Right lobe of liver (tissue), 6 donors: ENCODE data around the gene ZFPL1. TPM values are rescaled to one million over a fixed set of nuclear protein-coding genes. Genes with fewer than 3 reads are reported as not detected.

Experiments
- ATAC-seq, 4 donors: fragments of 200-7000 bp; cut with Tn5 transposase; one replicate each; pipeline ENCODE4 v1.9.1; 2020; ENCODE audit warnings: mild to moderate bottlenecking in 4 of 4, moderate library complexity in 4 of 4
- DNase-seq, 3 donors: peaks; one replicate each; pipeline ENCODE4 v3.0.0-alpha.2; 2020
- H3K27ac ChIP-seq, 3 donors: fragments of 200-600 bp; one replicate each; pipeline ENCODE4 v1.8.0; 2022
- H3K27me3 ChIP-seq, 2 donors: fragments of 200-600 bp; one replicate each; pipeline ENCODE4 v1.8.0; 2022
- H3K36me3 ChIP-seq, 4 donors: fragments of 200-600 bp; sonication (generic) in 1 of 4; one replicate each; pipeline versions ENCODE4 v1.5.1 to v1.8.0; 2017 to 2022; ENCODE audit warnings: control low read depth in 1 of 4
- H3K4me1 ChIP-seq, 4 donors: fragments of 200-600 bp; sonication (generic) in 1 of 4; one replicate each; pipeline versions ENCODE4 v1.5.1 to v1.8.0; 2017 to 2022; ENCODE audit warnings: control low read depth in 1 of 4
- H3K4me3 ChIP-seq, 3 donors: fragments of 200-600 bp; one replicate each; pipeline ENCODE4 v1.8.0; 2022
- H3K9me3 ChIP-seq, 4 donors: fragments of 200-600 bp; sonication (generic) in 1 of 4; one replicate each; pipeline versions ENCODE4 v1.5.1 to v1.8.0; 2017 to 2022; ENCODE audit warnings: control low read depth in 1 of 4
- POLR2A ChIP-seq: fragments of 450-650 bp; IDR thresholded peaks from one replicate; pipeline ENCODE4 v1.6.1; 2017; ENCODE audit warnings: antibody characterized with exemption, mild to moderate bottlenecking
- WGBS: methylation state at CpG from one replicate; pipeline ENCODE4 v1.1.6; 2018; ENCODE audit warnings: low coverage, low lambda C conversion rate; ENCODE audit not compliant: insufficient coverage; ENCODE audit errors: missing lambda C conversion rate; 5-methylcytosine and 5-hydroxymethylcytosine counted together
- intact Hi-C, 2 donors: fragments of 100-400 bp; cut with DNase I; formaldehyde crosslinking; loops; one replicate each; pipeline versions ENCODE4 v1.11.2 to v1.14.1; 2022
- total RNA-seq, 6 experiments: library from RNA; depleted of rRNA in 2 of 6; stranded (reverse); fragments of >200 nt in 2 of 6; fragmentation: NEBNext Ultra II Directional in 3 of 6; extraction: Animal tissue kit (Norgen Biotek cat#: 25700) in 3 of 6; gene quantifications; one replicate each; pipeline versions ENCODE4 v1.1.0 to v1.2.4, GENCODE V29; 2016 to 2023
- TF ChIP-seq, protein P1 (sequence below), 4 donors: fragments of 200-600 bp in 3 of 4; fragments of 450-650 bp in 1 of 4; IDR thresholded peaks; one replicate each; pipeline versions ENCODE4 v1.5.1 to v1.8.0; 2016 to 2022; ENCODE audit warnings: antibody characterized with exemption in 4 of 4, mild to moderate bottlenecking in 2 of 4
- donor health status: DM: no; HTN: yes; CAD: no.
- donor health status: DM: no; HTN: no; CAD: no.
- donor health status: DM: no; HTN: no; CAD: no.
- donor health status: DM: no; HTN: yes; CAD: no.
- donor health status: DM: no; HTN: yes; CAD: no.

Gene ZFPL1
- total RNA-seq, 6 experiments from 2014 or later: 15.4 to 22.4 (median 18.0) TPM

DNA sequence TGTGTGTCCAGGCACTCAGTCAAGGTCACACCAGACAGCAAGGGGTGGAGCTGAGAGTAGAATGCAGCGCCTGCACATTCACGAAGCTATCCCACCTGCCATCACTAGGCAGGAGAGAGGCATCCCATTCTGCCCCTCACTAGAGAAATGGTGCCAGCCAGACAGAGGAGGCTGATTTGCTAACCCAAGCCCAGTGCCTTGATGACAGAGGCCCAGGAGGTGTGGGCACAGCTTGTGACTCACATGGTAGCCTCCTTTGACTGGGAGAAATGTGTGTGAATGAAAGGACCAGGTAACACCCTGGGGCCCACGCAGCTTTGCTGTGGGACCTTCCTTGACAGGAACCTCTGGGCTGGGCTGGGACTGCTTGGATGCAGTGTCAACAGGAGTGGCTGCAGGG lies 20.5 kb upstream of the ZFPL1 start:
- Histone ChIP-seq H3K9me3 (no peaks in the 10 kb centered on the region), H3K27me3 (no peaks in the 10 kb centered on the region), H3K27ac (no peak overlapping the region), H3K4me1 (no peaks in the 10 kb centered on the region), H3K36me3 (no peaks in the 10 kb centered on the region), H3K4me3 (no peak overlapping the region)
- intact Hi-C loops: no loop called here
- ATAC-seq: no peak
- no CpG with 5 or more reads among the region's 3 CpGs for WGBS
- DNase-seq: no peak
- no peak for TF ChIP-seq POLR2A
- TF ChIP-seq, protein P1, sequence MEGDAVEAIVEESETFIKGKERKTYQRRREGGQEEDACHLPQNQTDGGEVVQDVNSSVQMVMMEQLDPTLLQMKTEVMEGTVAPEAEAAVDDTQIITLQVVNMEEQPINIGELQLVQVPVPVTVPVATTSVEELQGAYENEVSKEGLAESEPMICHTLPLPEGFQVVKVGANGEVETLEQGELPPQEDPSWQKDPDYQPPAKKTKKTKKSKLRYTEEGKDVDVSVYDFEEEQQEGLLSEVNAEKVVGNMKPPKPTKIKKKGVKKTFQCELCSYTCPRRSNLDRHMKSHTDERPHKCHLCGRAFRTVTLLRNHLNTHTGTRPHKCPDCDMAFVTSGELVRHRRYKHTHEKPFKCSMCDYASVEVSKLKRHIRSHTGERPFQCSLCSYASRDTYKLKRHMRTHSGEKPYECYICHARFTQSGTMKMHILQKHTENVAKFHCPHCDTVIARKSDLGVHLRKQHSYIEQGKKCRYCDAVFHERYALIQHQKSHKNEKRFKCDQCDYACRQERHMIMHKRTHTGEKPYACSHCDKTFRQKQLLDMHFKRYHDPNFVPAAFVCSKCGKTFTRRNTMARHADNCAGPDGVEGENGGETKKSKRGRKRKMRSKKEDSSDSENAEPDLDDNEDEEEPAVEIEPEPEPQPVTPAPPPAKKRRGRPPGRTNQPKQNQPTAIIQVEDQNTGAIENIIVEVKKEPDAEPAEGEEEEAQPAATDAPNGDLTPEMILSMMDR (IDR thresholded peaks at IDR 0.05): no peak

DNA sequence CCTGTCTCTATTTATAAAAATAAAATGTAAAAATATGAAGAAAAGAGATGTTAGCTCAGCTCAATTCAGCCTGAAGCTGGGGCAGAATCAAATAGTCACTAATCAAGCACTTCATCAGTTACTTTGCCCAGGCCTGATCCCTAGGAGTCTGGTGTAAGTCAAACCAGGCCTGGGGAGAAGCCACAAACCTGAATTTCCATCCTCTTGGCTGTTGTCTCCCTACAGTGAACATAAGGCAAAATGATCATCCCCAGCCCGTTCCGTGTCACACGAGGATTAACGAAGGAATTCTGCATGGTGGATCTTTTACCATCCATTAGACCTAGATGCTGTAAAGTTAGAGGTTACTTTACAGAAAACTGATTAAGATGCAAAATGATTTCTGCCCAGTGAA lies 19.2 kb upstream of the ZFPL1 start:
- Histone ChIP-seq H3K9me3 (no peaks in the 10 kb centered on the region), H3K4me1 (no peaks in the 10 kb centered on the region), H3K27me3 (no peaks in the 10 kb centered on the region), H3K27ac (no peak overlapping the region), H3K4me3 (no peak overlapping the region), H3K36me3 (no peaks in the 10 kb centered on the region)
- ATAC-seq (no peak), DNase-seq (no peak)
- TF ChIP-seq POLR2A: no peak
- TF ChIP-seq, protein P1 (IDR thresholded peaks at IDR 0.05): no peak
- intact Hi-C loops: no loop called here
- 100% methylated on average over 4 of the region's 4 CpGs for WGBS

DNA sequence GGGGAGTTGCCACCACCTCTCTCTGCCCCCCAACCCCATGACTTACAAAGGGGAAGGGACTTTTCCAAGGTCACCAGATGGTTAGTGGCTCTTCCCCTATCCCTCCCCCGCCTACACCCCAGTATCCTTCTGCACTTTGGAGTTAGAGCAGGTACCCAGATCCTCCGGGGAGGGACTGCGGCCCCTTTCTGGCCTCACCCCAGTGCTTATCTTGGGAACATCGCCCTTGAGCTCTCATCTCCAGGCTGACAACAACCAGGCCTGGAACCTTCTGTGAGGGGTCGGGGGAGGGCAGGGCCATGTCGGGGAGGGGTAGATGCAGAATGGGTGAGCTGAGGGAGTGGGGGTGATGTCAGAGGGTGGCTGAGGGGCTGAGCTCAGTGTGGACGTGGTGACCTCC lies 18.2 kb upstream of the ZFPL1 start:
- H3K27me3 ChIP-seq: no peaks in the 10 kb centered on the region
- no peak overlapping the region for H3K27ac ChIP-seq
- H3K9me3 ChIP-seq: no peaks in the 10 kb centered on the region
- intact Hi-C loops: no loop called here
- TF ChIP-seq, protein P1 (IDR thresholded peaks at IDR 0.05): no peak
- no peak for TF ChIP-seq POLR2A
- no peaks in the 10 kb centered on the region for H3K4me1 ChIP-seq
- H3K4me3 ChIP-seq: no peak overlapping the region
- no peak for DNase-seq
- 75% methylated on average over 5 of the region's 7 CpGs for WGBS
- ATAC-seq: no peak
- no peaks in the 10 kb centered on the region for H3K36me3 ChIP-seq

DNA sequence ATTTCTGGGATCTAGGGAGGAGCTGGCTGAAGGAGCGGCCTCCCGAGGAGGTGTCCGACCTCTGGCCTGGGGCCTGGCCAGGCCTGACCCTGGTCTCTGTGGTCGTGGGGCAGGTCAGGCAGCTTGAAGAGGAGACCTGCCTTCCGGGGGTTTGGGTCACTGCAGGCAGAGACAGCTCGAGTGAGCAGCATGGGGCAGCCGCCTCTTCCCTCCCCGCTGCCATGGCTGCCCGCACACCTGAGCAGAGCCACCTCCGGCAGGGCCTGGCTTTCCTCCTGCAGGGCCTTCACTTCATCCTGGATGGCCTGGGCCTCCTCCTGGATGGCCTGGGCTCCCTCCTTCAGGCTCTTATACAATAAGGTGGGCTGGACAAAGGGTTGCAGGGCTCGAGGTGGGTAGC lies 17.7 kb upstream of the ZFPL1 start:
- Histone ChIP-seq H3K4me1 (no peaks in the 10 kb centered on the region), H3K27ac (no peak overlapping the region), H3K9me3 (no peaks in the 10 kb centered on the region), H3K27me3 (no peaks in the 10 kb centered on the region), H3K36me3 (no peaks in the 10 kb centered on the region), H3K4me3 (no peak overlapping the region)
- intact Hi-C loops: no loop called here
- DNase-seq (no peak), ATAC-seq (no peak)
- no peak for TF ChIP-seq POLR2A
- TF ChIP-seq, protein P1 (IDR thresholded peaks at IDR 0.05): no peak
- 86% methylated on average over 5 of the region's 11 CpGs for WGBS

DNA sequence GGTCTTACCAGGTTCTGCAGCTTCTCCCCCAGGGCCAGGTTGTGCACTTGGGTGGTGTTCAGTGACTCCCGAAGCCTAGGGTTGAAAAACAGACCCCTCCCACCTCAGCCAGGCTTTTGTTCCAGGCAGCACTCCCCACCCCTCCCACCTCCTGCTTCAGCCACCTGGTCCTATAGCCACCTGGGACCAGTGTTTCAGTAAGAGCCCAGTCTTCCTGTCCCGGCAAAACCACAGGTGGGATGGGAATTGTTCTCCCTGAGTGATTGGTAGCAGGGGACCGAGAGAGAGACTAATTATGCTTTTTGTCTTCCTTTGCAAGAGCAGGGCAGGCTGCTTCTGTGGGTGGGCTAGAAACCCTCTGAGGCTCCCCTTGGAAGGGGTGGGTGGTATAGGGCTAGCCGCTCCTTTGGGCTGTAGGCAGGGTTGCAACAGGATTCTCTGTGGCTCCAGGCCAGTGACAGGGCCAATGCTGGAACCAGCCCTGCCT lies 17.2 kb upstream of the ZFPL1 start:
- intact Hi-C loops: no loop called here
- Histone ChIP-seq H3K27me3 (no peaks in the 10 kb centered on the region), H3K4me1 (no peaks in the 10 kb centered on the region), H3K36me3 (no peaks in the 10 kb centered on the region), H3K4me3 (no peak overlapping the region), H3K9me3 (no peaks in the 10 kb centered on the region), H3K27ac (no peak overlapping the region)
- TF ChIP-seq, protein P1 (IDR thresholded peaks at IDR 0.05): no peak
- TF ChIP-seq POLR2A: no peak
- ATAC-seq: no peak
- no CpG with 5 or more reads among the region's 4 CpGs for WGBS
- DNase-seq: no peak
